KOPT-K1 (cell line): ENCODE results near the gene LYSMD3.

Experiments
- H3K27ac ChIP-seq: fragments of 200-600 bp; sonication (generic); 2 replicates; pipeline ENCODE4 v1.5.1; 2016; ENCODE audit warnings: antibody characterized with exemption, mild to moderate bottlenecking, low read depth, low read length; ENCODE audit not compliant: poor library complexity, severe bottlenecking
- H3K36me3 ChIP-seq: fragments of 200-600 bp; sonication (generic); 2 replicates; pipeline ENCODE4 v1.5.1; 2017; ENCODE audit warnings: antibody characterized with exemption, mild to moderate bottlenecking, low read length, moderate library complexity; ENCODE audit not compliant: insufficient read depth
- H3K9me3 ChIP-seq: fragments of 200-600 bp; sonication (generic); 2 replicates; pipeline ENCODE4 v1.5.1; 2017; ENCODE audit warnings: antibody characterized with exemption, low read length, mild to moderate bottlenecking; ENCODE audit not compliant: insufficient read depth, poor library complexity, severe bottlenecking

The LYSMD3 gene

DNA sequence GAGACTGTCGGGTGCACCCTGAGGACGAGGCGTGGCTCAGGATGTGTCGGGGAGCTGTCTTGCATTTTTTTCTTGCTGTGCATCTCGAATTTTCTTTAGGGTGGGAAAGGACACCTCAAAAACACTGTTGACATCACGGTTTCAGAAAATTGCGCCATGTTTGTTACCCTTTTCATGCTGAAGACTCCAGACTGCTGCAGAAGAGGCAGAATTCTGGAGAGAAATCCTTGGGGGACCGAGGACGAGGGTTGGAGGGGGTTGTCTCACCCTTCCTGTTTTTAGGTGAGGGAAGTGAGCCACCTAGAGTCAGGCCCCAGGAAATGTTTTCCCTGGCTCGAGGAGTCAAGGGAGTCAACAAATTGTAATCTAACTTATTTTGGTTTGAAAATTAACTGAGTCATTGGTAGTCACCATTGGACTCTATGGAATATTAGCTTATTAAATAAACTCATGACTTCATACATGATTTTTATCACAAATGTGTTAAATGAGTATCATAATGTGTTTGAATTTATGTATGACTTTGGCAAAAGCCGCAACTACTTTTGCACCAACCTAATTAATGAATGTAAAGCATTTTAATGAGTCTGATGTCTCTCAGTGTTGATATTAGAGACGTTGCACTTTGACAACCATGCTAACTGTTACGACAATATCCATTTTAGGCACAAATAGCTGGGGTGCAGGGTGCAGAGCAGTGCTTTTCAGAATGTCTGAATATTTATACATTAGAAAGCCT is 724 bp upstream of the LYSMD3 start:
- Histone ChIP-seq H3K27ac (peak overlapping the region; percentile 68), H3K9me3 (no peaks in the 10 kb centered on the region), H3K36me3 (peaks cover 5% of the 10 kb centered on the region)

DNA sequence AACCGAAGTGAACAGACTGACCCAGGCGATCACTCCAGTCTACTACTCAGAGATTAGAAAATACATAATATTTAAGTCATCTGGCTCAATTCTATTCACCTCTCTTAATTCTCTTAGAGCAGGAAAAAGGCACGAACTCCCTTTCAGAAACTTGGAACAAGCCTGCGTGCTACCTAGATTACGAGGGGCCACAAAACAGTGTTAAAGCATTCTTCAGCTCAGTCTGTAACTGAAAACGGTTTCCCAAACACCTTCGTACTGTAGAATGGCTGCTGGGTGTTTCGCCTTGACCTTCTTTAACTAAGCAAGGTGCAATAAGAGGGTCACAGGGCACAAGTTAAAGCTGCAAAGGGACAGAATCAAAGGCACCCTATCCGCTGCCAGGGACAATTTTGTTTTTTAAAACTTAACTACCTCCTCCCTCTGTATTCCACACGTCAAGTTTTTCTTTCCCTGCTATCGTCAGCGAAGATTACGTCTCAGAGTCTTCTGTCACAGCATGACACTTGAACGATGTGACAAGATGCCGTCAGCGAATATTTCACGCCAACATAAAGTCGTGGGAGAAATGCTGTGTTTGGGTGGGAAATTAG is 687 bp downstream of the LYSMD3 start:
- Histone ChIP-seq H3K27ac (peak overlapping the region; percentile 68), H3K36me3 (peaks cover 19% of the 10 kb centered on the region), H3K9me3 (no peaks in the 10 kb centered on the region)

DNA sequence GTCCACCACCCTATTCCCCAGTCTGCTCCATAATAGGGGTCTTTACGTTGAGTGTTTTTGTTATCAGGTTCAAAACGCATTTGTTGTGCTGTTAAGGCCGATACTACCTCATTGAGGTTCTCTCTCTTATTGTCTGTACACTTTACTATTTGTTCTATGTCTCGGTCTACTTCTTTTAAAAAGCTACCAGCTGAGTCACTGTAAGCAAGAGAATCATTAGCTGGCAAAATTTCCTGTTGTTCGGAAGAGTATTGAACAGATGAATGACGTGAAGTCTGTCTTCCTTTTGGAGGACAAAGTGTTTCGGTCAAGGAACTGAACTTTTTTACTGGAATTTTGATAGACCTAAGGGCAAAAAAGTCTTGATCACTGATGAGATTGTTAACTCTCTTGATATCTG is 10.3 kb downstream of the LYSMD3 start:
- Histone ChIP-seq H3K9me3 (no peaks in the 10 kb centered on the region), H3K27ac (no peak overlapping the region), H3K36me3 (peaks cover 64% of the 10 kb centered on the region)

DNA sequence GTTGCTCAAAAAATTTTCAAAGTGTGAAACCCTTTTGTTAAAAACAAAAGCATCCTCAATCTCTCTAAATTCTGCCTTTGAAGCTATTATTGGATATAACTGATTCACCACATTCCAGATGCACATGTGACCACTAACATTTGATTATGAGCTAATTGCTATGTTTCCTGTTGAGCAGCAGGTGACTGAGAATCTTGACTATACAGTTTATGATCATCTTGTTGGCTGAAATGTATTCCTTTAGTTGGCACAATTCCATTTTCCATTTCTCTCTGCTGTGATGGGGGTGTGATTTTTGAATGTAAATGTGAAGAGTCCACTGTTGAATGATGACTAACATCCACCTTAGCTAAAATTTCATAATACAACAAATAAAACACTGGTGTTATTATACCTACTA is 10.7 kb downstream of the LYSMD3 start:
- Histone ChIP-seq H3K27ac (no peak overlapping the region), H3K9me3 (no peaks in the 10 kb centered on the region), H3K36me3 (peaks cover 60% of the 10 kb centered on the region)

DNA sequence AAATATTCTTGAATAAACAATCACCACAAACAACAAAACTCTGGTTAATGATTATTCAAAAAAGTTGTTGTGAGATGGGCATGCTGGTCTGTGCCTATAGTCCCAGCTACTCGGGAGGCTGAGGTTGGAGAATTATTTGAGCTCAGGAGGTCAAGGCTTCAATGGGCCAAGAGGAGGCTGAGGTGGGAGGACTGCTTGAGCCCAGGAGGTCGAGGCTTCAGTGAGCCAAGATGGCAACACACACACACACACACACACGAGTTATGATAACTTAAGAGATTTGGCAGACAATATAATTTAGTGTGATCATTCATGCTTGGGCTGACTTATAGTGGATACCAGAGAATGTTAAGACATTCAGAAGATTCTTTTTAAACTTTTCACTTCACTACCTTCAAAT is 14.9 kb downstream of the LYSMD3 start:
- H3K9me3 ChIP-seq, result no peaks in the 10 kb centered on the region
- no peak overlapping the region for H3K27ac ChIP-seq
- H3K36me3 ChIP-seq, result peaks cover 22% of the 10 kb centered on the region

DNA sequence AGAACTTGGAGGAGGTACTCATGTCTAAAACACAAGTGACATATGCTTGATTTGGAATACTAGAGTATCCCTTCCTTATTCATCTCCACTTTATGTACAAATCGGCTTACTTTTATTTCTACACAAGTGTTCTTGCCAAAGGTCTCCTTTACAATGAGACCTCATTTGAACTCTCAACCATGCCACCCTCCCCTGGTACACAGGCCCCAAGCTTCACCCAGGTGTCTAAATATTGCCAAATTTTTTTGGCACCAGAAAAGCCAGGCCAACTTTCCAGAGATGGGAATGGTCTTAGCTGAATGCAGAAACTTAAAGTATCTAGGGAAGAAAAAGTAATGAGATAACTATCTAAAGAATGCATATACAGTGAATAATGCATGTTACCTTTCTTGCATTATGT is 18.9 kb downstream of the LYSMD3 start:
- no peaks in the 10 kb centered on the region for H3K9me3 ChIP-seq
- H3K36me3 ChIP-seq, result peaks cover 5% of the 10 kb centered on the region
- no peak overlapping the region for H3K27ac ChIP-seq

DNA sequence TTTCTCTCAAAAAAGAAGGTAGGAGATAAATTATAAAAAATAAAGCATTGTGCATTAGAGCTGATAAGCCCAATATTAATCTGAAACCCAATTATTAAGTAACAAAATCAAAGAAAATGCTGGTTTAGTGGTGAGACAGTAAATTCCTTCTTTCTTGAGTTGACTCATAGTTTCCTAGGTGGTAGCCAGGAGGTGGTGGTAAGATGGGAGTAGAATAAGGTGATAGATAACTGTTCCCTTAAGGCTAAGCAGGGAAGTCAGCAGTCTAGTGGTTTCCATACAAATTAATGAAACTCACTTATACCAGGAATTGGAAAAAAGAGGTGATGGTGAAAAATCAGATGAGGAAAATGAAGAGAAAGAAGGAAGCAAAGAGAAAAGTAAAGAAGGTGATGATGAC is 23.2 kb downstream of the LYSMD3 start:
- Histone ChIP-seq H3K36me3 (peaks cover 3% of the 10 kb centered on the region; the same call in 1 of the 2 replicates), H3K27ac (no peak overlapping the region), H3K9me3 (no peaks in the 10 kb centered on the region)

DNA sequence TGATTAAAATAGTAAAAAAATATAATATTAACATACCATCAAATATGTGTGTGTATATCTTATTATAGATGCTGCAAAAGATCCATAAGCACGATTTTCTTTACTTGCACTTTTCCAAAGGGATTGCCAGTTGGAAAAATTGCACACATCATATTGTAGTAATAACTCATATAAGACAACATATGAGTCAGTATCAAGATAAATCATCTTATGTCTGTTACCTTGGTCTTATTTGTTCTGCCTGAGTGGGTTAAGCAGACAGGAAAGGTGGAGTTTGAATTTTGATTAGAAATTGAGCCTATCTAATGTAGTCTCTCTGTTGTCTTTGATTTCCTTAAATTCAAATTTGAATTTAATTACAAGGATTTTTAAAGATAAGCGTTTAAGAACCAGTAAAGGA is 24.6 kb downstream of the LYSMD3 start:
- H3K36me3 ChIP-seq, result peaks cover 3% of the 10 kb centered on the region; the same call in 1 of the 2 replicates
- no peak overlapping the region for H3K27ac ChIP-seq

DNA sequence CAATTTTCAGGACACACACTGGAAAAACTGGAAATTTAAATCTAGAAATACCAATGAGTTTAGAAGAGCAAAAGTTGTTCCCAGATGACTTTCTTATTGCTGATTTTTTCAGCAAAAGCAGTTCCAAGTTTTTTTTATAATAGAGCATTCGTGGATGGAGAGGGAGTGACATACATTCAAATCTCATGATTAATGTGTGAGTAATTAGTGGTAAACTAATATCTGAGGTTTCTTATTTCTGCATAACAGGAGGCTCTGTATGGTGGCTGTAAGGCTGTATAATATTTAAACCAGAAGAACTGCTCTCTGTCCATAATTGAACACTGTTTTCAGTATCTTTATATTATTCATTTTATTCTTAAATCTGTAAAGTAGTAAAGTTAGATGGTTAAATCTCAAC is 25.8 kb downstream of the LYSMD3 start:
- Histone ChIP-seq H3K27ac (no peak overlapping the region), H3K36me3 (peaks cover 3% of the 10 kb centered on the region; the same call in 1 of the 2 replicates), H3K9me3 (no peaks in the 10 kb centered on the region)

More for the DNA sequence above, 24.6 kb downstream of the LYSMD3 start:
- H3K9me3 ChIP-seq, result no peaks in the 10 kb centered on the region

DNA sequence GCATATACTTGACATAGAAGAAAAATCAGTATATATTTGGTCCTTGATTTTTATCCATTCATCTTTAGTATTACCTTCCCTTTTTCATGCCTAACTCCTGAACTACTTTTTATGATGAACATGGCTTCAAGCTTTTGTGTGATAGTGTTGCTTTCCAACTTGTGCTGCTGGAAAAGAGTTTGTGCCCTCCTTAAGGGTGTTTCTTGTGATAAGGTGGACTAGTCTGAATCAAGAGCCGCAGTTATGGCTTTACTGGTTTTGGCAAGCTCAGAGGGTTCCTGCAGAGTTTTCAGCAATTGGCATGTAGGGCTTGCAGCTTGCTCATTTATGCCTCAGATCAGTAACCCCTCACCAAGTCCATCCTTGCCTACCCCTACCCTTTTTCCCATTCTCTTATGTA is 34.2 kb downstream of the LYSMD3 start:
- no peaks in the 10 kb centered on the region for H3K9me3 ChIP-seq
- H3K36me3 ChIP-seq, result peaks cover 9% of the 10 kb centered on the region; the same call in 1 of the 2 replicates
- no peak overlapping the region for H3K27ac ChIP-seq

DNA sequence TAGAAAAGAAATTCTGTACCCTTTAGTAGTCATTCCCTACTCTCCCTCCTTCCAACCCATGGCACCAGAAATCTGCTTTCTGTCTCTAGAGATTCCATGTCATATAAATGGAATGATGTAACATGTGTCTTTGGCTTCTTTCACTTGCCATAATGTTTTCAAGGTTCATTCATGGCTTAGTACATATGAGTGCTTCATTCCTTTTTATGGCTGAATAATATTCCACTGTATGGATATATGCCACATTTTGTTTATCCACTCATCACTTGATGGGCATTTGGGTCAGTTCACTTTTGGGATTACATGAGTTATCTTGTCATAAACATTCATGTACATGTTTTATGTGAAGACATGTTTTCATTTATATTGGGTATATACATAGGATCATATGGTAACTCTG is 35.3 kb downstream of the LYSMD3 start:
- Histone ChIP-seq H3K9me3 (no peaks in the 10 kb centered on the region), H3K36me3 (peaks cover 9% of the 10 kb centered on the region; the same call in 1 of the 2 replicates), H3K27ac (no peak overlapping the region)

DNA sequence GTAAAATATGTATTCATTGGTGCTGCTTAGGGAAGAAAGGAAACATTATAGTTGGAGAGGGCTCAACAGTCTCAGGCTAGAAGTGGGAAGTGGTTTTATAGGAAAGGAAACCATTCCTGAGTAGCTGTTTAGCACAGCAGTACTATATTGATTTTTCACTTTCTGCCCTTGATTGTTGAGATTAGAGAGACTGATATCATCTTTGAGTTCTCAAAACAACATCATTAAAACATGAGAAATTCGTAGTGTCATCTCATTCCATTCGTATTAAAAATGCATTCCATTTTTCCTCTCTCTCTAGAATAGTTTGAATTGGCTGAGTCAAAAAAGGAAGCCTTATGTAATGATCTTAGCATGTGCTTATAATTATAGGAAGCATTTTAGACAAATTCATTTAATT is 40.6 kb downstream of the LYSMD3 start:
- no peaks in the 10 kb centered on the region for H3K9me3 ChIP-seq
- peaks cover 3% of the 10 kb centered on the region; the same call in 1 of the 2 replicates for H3K36me3 ChIP-seq
- no peak overlapping the region for H3K27ac ChIP-seq

DNA sequence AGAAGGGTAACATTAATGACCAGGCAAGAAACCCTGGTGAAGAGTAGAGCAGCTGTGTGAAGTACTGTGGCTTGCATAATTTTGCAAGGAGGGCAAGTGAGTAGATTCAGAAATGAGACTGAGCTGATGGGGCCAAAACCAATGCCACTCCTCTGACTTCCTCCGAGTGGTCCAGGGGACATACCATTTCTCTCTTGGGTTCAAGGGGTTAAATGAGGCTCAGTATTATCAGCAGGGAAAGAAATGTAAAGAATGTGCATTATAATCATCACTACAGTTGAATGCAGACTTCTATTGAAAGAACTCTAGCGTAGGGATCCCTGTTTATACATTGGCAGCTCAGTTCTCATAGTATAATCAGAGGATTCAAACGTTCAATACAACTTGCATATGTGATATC is 44.8 kb downstream of the LYSMD3 start:
- Histone ChIP-seq H3K9me3 (no peaks in the 10 kb centered on the region), H3K36me3 (no peaks in the 10 kb centered on the region; the same call in 1 of the 2 replicates), H3K27ac (no peak overlapping the region)

DNA sequence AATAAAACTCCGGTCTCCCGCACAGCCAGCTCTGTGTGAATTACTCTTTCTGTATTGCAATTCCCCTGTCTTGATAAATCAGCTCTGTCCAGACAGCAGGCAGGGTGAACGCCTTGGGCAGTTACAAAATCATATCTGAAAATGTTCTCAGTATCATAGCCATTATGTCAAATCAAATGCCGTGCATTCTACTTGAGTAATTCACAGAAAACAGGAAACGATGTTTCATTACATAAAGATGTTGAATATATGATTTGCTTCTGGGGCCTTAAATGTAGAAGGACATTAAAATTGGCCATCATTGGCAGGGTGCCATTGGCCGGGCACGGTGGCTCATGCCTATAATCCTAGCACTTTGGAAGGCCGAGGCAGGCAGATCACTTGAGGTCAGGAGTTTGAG is 46.2 kb downstream of the LYSMD3 start:
- Histone ChIP-seq H3K9me3 (no peaks in the 10 kb centered on the region), H3K27ac (no peak overlapping the region), H3K36me3 (no peaks in the 10 kb centered on the region; the same call in 1 of the 2 replicates)

DNA sequence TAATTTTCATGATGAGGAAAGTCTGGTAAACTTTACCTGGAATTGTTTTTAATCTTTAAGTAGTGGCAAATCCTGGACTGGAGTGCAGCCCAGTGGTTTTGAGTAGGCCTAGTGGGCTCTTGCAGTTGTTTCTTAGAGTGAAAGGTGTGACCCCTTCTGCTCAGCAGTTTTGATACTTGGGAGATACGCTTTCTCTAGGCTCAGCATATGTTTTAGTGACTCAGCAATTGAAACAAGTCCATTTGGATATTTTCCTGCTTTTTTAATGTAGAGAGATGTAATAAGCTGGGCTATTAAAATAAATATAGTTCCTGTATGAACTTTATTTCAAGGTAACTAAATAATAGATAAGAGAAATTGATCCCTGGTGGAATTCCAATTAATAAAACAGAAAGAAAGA is 48.7 kb downstream of the LYSMD3 start:
- Histone ChIP-seq H3K9me3 (no peaks in the 10 kb centered on the region), H3K27ac (no peak overlapping the region), H3K36me3 (no peaks in the 10 kb centered on the region)
